ENCODE data around the gene HSD17B2. TPM values are rescaled to one million over a fixed set of nuclear protein-coding genes. Genes with fewer than 3 reads are reported as not detected.

HSD17B2 gene
- total RNA-seq, 1 experiment from 2014 or later: 0.55 TPM

GRCh38 chr16:82147546-82147945, 112.5 kb downstream of the HSD17B2 start:
- ATAC-seq (no peak), DNase-seq (ENCODE audit: low spot score) (no peak)
- ChIA-PET CTCF (no interaction called here), POLR2A (no interaction called here)
- no peak overlapping the region for H3K27ac Mint-ChIP-seq
- H3K9me3 Mint-ChIP-seq: peaks cover 6% of the 10 kb centered on the region; the same call in 1 of the 2 replicates
- H3K4me1 Mint-ChIP-seq: peaks cover 6% of the 10 kb centered on the region
- no peak for TF ChIP-seq CTCF (IDR thresholded peaks at IDR 0.05)
- TF ChIP-seq RELA (CRISPR knock-in tag; IDR thresholded peaks at IDR 0.05; ENCODE audit: borderline replicate concordance): no peak
- no peak for TF ChIP-seq NR3C1 (CRISPR knock-in tag; conservative IDR thresholded peaks at IDR 0.05; ENCODE audit: low read depth)
- TF ChIP-seq SP1 (CRISPR knock-in tag; conservative IDR thresholded peaks at IDR 0.05): no peak
- no peak for TF ChIP-seq USF1 (CRISPR knock-in tag; IDR thresholded peaks at IDR 0.05)
- no peak for TF ChIP-seq FOXK1 (CRISPR knock-in tag; IDR thresholded peaks at IDR 0.05)
- TF ChIP-seq PRRX2 (CRISPR knock-in tag; IDR thresholded peaks at IDR 0.05): no peak
- H3K4me3 Mint-ChIP-seq: no peak overlapping the region
- no peaks in the 10 kb centered on the region for H3K27me3 Mint-ChIP-seq (ENCODE audit: low read depth)
- H3K36me3 Mint-ChIP-seq: peaks cover 48% of the 10 kb centered on the region

Other genes with a start within 250 kb of the HSD17B2 start
- 0.05 to 0.07 TPM (median 0.05 TPM) in 3 replicates for gene SDR42E1, start 23.8 kb upstream of the HSD17B2 start, total RNA-seq (2021)
- 29.2 to 31.3 TPM (median 30.8 TPM) in 3 replicates for gene MPHOSPH6, start 135.0 kb downstream of the HSD17B2 start, total RNA-seq (2021)

Measured in WTC11 (cell line).